ENCODE data around the gene DAPK1. TPM values are rescaled to one million over a fixed set of nuclear protein-coding genes. Genes with fewer than 3 reads are reported as not detected.

The DAPK1 gene
- total and polyA plus RNA-seq, 4 donors, result 33.0 to 301 (median 94.1) TPM

- H3K9ac ChIP-seq (ENCODE audit: insufficient read depth in 1 of 2, low read length in 2 of 2), result no peak overlapping the region
- peaks cover 0 to 45% (median 30%) of the 10 kb centered on the region in 4 donors for H3K36me3 ChIP-seq (ENCODE audit: control insufficient read depth in 4 of 4, insufficient read depth in 4 of 4, low read length in 4 of 4)
- H3K9me3 ChIP-seq (ENCODE audit: control insufficient read depth in 4 of 4, insufficient read depth in 3 of 4, low read length in 3 of 4), result no peaks in the 10 kb centered on the region
- no peak overlapping the region for H3K4me3 ChIP-seq
- H3K27me3 ChIP-seq (ENCODE audit: control insufficient read depth in 3 of 3, insufficient read depth in 3 of 3, low read length in 2 of 3), result no peaks in the 10 kb centered on the region
- WGBS, 2 donors, result 95 to 96% methylated on average over 9 of the region's 9 CpGs
- H3K27ac ChIP-seq (ENCODE audit: low read depth in 1 of 2, low read length in 1 of 2), result no peak overlapping the region
- H3K4me1 ChIP-seq (ENCODE audit: control insufficient read depth in 5 of 5, insufficient read depth in 5 of 5, low read length in 5 of 5), result peaks cover 0 to 40% (median 11%) of the 10 kb centered on the region in 5 donors
- TF ChIP-seq, protein P1, sequence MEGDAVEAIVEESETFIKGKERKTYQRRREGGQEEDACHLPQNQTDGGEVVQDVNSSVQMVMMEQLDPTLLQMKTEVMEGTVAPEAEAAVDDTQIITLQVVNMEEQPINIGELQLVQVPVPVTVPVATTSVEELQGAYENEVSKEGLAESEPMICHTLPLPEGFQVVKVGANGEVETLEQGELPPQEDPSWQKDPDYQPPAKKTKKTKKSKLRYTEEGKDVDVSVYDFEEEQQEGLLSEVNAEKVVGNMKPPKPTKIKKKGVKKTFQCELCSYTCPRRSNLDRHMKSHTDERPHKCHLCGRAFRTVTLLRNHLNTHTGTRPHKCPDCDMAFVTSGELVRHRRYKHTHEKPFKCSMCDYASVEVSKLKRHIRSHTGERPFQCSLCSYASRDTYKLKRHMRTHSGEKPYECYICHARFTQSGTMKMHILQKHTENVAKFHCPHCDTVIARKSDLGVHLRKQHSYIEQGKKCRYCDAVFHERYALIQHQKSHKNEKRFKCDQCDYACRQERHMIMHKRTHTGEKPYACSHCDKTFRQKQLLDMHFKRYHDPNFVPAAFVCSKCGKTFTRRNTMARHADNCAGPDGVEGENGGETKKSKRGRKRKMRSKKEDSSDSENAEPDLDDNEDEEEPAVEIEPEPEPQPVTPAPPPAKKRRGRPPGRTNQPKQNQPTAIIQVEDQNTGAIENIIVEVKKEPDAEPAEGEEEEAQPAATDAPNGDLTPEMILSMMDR (IDR thresholded peaks at IDR 0.05; ENCODE audit: control extremely low read depth, extremely low read depth), result no peak
- ATAC-seq (ENCODE audit: insufficient read depth, low FRiP score), result no peak
- no peak for DNase-seq
Measured at GRCh38 chr9:87655731-87656130, 158.1 kb downstream of the DAPK1 start.

- DNase-seq (peak; percentile 59 to 75 (median 74)), ATAC-seq (ENCODE audit: insufficient read depth, low FRiP score) (no peak)
- peaks cover 0 to 47% (median 30%) of the 10 kb centered on the region in 4 donors for H3K36me3 ChIP-seq (ENCODE audit: control insufficient read depth in 4 of 4, insufficient read depth in 4 of 4, low read length in 4 of 4)
- 64 to 75% methylated on average over 8 of the region's 8 CpGs for WGBS, 2 donors
- H3K9me3 ChIP-seq (ENCODE audit: control insufficient read depth in 4 of 4, insufficient read depth in 3 of 4, low read length in 3 of 4), result no peaks in the 10 kb centered on the region
- H3K9ac ChIP-seq (ENCODE audit: insufficient read depth in 1 of 2, low read length in 2 of 2), result peak overlapping the region in 1 of 2 donors; percentile 55
- peak overlapping the region in 1 of 2 donors; percentile 15 for H3K27ac ChIP-seq (ENCODE audit: low read depth in 1 of 2, low read length in 1 of 2)
- H3K27me3 ChIP-seq (ENCODE audit: control insufficient read depth in 3 of 3, insufficient read depth in 3 of 3, low read length in 2 of 3), result no peaks in the 10 kb centered on the region
- peaks cover 0 to 40% (median 11%) of the 10 kb centered on the region in 5 donors for H3K4me1 ChIP-seq (ENCODE audit: control insufficient read depth in 5 of 5, insufficient read depth in 5 of 5, low read length in 5 of 5)
- TF ChIP-seq, protein P1 (IDR thresholded peaks at IDR 0.05; ENCODE audit: control extremely low read depth, extremely low read depth), result no peak
- no peak overlapping the region for H3K4me3 ChIP-seq
Measured at GRCh38 chr9:87656485-87656884, 158.8 kb downstream of the DAPK1 start.

- TF ChIP-seq, protein P1 (IDR thresholded peaks at IDR 0.05; ENCODE audit: control extremely low read depth, extremely low read depth), result no peak
- Histone ChIP-seq H3K9ac (ENCODE audit: insufficient read depth in 1 of 2, low read length in 2 of 2) (no peak overlapping the region), H3K27ac (ENCODE audit: low read depth in 1 of 2, low read length in 1 of 2) (no peak overlapping the region), H3K4me3 (no peak overlapping the region), H3K4me1 (ENCODE audit: control insufficient read depth in 5 of 5, insufficient read depth in 5 of 5, low read length in 5 of 5) (peaks cover 0 to 40% (median 11%) of the 10 kb centered on the region in 5 donors), H3K36me3 (ENCODE audit: control insufficient read depth in 4 of 4, insufficient read depth in 4 of 4, low read length in 4 of 4) (peaks cover 0 to 45% (median 32%) of the 10 kb centered on the region in 4 donors), H3K27me3 (ENCODE audit: control insufficient read depth in 3 of 3, insufficient read depth in 3 of 3, low read length in 2 of 3) (no peaks in the 10 kb centered on the region), H3K9me3 (ENCODE audit: control insufficient read depth in 4 of 4, insufficient read depth in 3 of 4, low read length in 3 of 4) (no peaks in the 10 kb centered on the region)
- 59 to 68% methylated on average over 6 of the region's 6 CpGs for WGBS, 2 donors
- DNase-seq (no peak), ATAC-seq (ENCODE audit: insufficient read depth, low FRiP score) (peak; percentile 35)
Measured at GRCh38 chr9:87657190-87657589, 159.5 kb downstream of the DAPK1 start.

DNA sequence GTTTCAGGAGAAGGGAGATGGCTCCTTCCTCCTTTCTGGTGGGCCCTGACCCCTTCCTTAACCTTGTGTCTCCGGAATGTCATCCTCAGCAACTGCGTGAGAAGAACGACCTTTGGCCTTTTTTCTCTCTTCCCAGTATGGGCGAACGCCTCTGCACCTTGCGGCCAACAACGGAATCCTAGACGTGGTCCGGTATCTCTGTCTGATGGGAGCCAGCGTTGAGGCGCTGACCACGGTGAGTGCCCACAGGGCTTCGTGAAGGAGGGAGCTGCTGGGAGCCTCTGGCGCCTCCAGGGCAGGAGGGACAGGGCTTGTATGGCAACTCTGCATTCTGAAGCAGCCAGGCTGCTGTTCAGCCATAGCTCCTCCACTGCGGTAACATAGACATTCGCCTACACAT, 160.2 kb downstream of the DAPK1 start:
- no peak overlapping the region for H3K27ac ChIP-seq (ENCODE audit: low read depth in 1 of 2, low read length in 1 of 2)
- H3K27me3 ChIP-seq (ENCODE audit: control insufficient read depth in 3 of 3, insufficient read depth in 3 of 3, low read length in 2 of 3), result no peaks in the 10 kb centered on the region
- no peaks in the 10 kb centered on the region for H3K9me3 ChIP-seq (ENCODE audit: control insufficient read depth in 4 of 4, insufficient read depth in 3 of 4, low read length in 3 of 4)
- 92 to 95% methylated on average over 16 of the region's 16 CpGs for WGBS, 2 donors
- H3K4me1 ChIP-seq (ENCODE audit: control insufficient read depth in 5 of 5, insufficient read depth in 5 of 5, low read length in 5 of 5), result peaks cover 0 to 40% (median 11%) of the 10 kb centered on the region in 5 donors
- TF ChIP-seq, protein P1 (IDR thresholded peaks at IDR 0.05; ENCODE audit: control extremely low read depth, extremely low read depth), result no peak
- ATAC-seq (ENCODE audit: insufficient read depth, low FRiP score), result no peak
- peak overlapping the region in 1 of 2 donors; percentile 20 for H3K9ac ChIP-seq (ENCODE audit: insufficient read depth in 1 of 2, low read length in 2 of 2)
- H3K36me3 ChIP-seq (ENCODE audit: control insufficient read depth in 4 of 4, insufficient read depth in 4 of 4, low read length in 4 of 4), result peaks cover 0 to 48% (median 33%) of the 10 kb centered on the region in 4 donors
- DNase-seq, result no peak
- H3K4me3 ChIP-seq, result no peak overlapping the region

Data from lung (tissue), 12 donors.